Mesodermal cell (in vitro differentiated cells): ENCODE data around the gene EPS8L1.

Source experiments
- H3K27ac ChIP-seq: 2 replicates; pipeline ENCODE4 v1.7.0; 2013; ENCODE audit warnings: mild to moderate bottlenecking, low read depth, low read length, moderate library complexity; ENCODE audit not compliant: severe bottlenecking
- H3K36me3 ChIP-seq: 2 replicates; pipeline ENCODE4 v1.7.1; 2013; ENCODE audit warnings: mild to moderate bottlenecking, low read length, moderate library complexity; ENCODE audit not compliant: control insufficient read depth, insufficient read depth
- H3K4me1 ChIP-seq: one replicate; pipeline ENCODE4 v1.7.1; 2013; ENCODE audit warnings: mild to moderate bottlenecking, low read length; ENCODE audit not compliant: insufficient read depth, control insufficient read depth, poor library complexity, severe bottlenecking
- H3K4me3 ChIP-seq: 2 replicates; pipeline ENCODE4 v1.7.0; 2013; ENCODE audit warnings: low read length, control low read depth, mild to moderate bottlenecking; ENCODE audit not compliant: insufficient read depth, poor library complexity, severe bottlenecking; ENCODE audit errors: extremely low read depth
- H3K9me3 ChIP-seq: 2 replicates; pipeline ENCODE4 v1.7.1; 2013; ENCODE audit warnings: mild to moderate bottlenecking, low read length, moderate library complexity; ENCODE audit not compliant: control insufficient read depth
- WGBS, 2 experiments: methylation state at CpG; one replicate each; pipeline ENCODE4 v1.1.5; 2013; ENCODE audit warnings: missing lambda C conversion rate in 2 of 2; ENCODE audit not compliant: insufficient coverage in 2 of 2; 5-methylcytosine and 5-hydroxymethylcytosine counted together

Gene EPS8L1

DNA sequence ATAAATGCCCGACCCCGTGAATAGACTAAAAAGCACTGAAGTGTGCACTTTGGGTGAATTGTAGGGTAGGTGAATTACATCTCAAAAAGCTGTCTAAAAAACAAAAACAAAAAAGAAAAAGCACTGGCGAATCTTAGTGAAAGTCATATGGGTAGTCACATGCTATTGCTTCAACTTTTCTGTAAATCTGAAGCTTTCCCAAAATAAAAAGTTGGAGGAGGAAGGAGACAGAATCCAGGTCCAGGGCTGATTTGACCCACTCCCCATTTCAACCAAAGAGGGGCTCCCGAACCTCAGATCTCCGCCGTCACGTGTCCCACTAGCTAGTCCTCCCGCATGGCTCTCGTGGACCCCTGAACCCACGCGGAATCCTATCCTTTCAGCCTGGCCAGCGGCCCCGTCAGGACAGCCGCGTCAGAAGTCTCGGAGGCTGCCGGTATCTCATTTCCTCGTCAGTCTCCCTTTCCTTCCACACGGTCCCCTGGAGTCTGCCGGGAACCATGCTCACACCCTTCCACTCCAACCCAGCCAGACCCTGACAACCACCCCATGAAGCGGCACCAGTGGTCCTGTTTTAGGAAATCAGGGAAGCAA is 35.7 kb downstream of the EPS8L1 start:
- Histone ChIP-seq H3K27ac (no peak overlapping the region), H3K36me3 (peaks cover 51% of the 10 kb centered on the region), H3K9me3 (no peaks in the 10 kb centered on the region), H3K4me3 (no peak overlapping the region), H3K4me1 (peaks cover 35% of the 10 kb centered on the region)
- WGBS, 2 experiments = 94 to 95% methylated on average over 20 to 21 of the region's 21 CpGs

DNA sequence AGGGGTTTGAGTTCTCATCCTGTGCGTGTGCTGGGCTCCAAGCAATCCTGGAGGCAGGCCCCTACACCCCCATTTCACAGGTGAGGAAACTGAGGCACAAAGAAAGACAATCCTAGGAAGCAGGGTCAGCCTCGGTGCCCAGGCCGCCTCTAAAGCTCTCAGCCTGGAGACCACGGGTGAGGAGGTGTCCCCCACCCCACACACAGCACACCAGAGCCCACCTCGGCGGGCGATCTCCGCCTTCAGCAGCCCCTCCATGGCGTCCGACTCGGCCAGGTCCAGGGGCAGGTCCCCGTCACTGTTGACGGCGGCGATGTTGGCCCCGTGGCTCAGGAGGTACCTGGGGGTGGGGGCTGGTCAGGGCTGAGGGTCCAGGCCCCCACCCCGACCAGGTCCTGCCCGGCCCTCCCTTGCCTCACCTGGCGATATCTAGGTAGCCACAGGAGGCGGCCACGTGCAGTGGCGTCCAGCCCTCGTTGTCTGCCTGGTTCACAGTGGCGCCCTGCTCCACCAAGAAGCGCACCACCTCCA is 36.6 kb downstream of the EPS8L1 start:
- peaks cover 43% of the 10 kb centered on the region for H3K36me3 ChIP-seq
- 94 to 97% methylated on average over 18 to 23 of the region's 25 CpGs for WGBS, 2 experiments
- peak overlapping the region; percentile 96 for H3K27ac ChIP-seq

DNA sequence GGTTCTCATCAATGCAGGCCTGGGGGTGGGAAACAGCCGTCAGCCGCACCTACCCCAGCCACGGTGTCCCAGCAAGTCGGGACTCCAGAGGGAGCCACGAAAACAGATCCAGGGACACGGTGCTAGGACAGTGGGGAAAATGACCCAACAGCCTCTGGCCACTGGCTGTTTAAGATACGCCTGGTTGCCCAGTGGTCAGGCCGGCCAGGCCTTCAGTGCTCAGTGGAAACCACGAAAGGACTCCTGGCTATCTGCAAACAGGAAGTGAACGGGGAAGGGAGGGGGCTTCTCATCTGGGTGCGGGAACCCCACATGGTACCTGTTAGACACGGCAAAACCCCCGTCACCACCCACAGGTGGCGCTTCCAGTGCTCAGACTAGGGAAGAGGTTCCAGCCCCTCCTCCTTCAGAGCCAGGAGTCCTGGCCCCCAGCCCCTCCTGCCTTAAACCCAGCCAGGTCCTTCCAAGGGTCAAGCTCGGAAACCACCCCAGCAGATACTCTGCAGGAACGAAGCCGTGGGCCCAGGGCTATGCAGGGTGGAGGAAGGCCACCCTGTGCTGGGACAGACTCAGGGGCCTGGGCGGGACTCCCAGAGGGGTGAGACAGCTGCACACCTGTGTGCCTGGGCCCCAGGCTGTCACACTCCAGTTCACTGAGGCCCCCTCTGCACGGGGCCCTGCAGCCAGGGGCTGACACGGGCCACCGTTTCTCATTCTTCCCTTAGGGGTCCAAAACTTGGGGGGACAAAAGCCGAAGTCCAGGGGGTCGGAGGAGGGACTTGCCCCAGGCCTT is 37.3 kb downstream of the EPS8L1 start:
- WGBS, 2 experiments = 91 to 92% methylated on average over 19 to 21 of the region's 23 CpGs
- Histone ChIP-seq H3K27ac (peak overlapping the region; percentile 96), H3K4me3 (no peak overlapping the region), H3K36me3 (peaks cover 43% of the 10 kb centered on the region), H3K4me1 (peaks cover 35% of the 10 kb centered on the region), H3K9me3 (no peaks in the 10 kb centered on the region)

More for the DNA sequence above, 36.6 kb downstream of the EPS8L1 start:
- Histone ChIP-seq H3K4me3 (no peak overlapping the region), H3K4me1 (peaks cover 35% of the 10 kb centered on the region), H3K9me3 (no peaks in the 10 kb centered on the region)

DNA sequence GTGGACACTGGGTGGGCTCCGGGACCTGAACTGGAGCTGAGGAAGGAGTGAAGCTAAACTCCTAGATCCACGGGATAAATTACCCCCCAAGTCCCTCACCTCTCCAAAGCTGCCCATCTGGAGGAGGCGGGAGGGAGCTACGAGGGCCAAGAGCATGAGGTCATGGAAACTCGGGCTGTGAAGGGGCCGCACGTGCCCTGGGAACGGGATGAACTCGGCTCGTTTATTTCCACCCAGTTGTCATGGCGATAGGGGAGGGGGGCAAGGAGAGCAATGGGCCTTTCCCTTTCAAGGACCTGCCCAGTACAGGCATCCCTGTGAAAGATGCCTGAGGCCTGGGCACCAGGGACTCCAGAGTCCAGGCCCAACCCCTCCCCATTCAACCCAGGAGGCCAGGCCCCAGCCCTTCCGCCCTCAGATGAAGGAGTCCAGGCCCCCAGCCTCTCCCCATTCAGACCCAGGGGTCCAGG is 37.9 kb downstream of the EPS8L1 start:
- Histone ChIP-seq H3K36me3 (peaks cover 37% of the 10 kb centered on the region), H3K4me3 (no peak overlapping the region), H3K27ac (peak overlapping the region; percentile 96), H3K4me1 (peaks cover 35% of the 10 kb centered on the region), H3K9me3 (no peaks in the 10 kb centered on the region)
- 41 to 43% methylated on average over 9 of the region's 12 CpGs for WGBS, 2 experiments

DNA sequence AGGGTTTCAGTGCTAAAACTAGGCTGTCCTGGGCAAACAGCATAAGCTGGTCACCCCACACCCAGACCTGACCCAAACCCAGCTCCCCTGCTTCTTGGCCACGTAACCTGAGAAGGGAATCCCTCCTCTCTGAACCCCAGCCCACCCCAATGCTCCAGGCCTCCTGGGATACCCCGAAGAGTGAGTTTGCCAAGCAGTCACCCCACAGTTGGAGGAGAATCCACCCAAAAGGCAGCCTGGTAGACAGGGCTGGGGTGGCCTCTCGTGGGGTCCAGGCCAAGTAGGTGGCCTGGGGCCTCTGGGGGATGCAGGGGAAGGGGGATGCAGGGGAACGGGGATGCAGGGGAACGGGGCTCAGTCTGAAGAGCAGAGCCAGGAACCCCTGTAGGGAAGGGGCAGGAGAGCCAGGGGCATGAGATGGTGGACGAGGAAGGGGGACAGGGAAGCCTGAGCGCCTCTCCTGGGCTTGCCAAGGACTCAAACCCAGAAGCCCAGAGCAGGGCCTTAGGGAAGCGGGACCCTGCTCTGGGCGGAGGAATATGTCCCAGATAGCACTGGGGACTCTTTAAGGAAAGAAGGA is 39.0 kb downstream of the EPS8L1 start:
- Histone ChIP-seq H3K4me1 (peaks cover 35% of the 10 kb centered on the region), H3K27ac (peak overlapping the region; percentile 79), H3K4me3 (no peak overlapping the region), H3K36me3 (peaks cover 26% of the 10 kb centered on the region), H3K9me3 (no peaks in the 10 kb centered on the region)
- WGBS, 2 experiments = 94 to 98% methylated on average over 7 of the region's 9 CpGs

DNA sequence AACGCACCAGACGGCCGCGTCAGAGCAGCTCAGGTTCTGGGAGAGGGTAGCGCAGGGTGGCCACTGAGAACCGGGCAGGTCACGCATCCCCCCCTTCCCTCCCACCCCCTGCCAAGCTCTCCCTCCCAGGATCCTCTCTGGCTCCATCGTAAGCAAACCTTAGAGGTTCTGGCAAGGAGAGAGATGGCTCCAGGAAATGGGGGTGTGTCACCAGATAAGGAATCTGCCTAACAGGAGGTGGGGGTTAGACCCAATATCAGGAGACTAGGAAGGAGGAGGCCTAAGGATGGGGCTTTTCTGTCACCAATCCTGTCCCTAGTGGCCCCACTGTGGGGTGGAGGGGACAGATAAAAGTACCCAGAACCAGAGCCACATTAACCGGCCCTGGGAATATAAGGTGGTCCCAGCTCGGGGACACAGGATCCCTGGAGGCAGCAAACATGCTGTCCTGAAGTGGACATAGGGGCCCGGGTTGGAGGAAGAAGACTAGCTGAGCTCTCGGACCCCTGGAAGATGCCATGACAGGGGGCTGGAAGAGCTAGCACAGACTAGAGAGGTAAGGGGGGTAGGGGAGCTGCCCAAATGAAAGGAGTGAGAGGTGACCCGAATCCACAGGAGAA is 39.9 kb downstream of the EPS8L1 start:
- peaks cover 35% of the 10 kb centered on the region for H3K4me1 ChIP-seq
- H3K27ac ChIP-seq = peak overlapping the region; percentile 41
- H3K36me3 ChIP-seq = peaks cover 18% of the 10 kb centered on the region
- 79 to 86% methylated on average over 5 to 10 of the region's 13 CpGs for WGBS, 2 experiments
- H3K4me3 ChIP-seq = peak overlapping the region; percentile 82
- no peaks in the 10 kb centered on the region for H3K9me3 ChIP-seq

DNA sequence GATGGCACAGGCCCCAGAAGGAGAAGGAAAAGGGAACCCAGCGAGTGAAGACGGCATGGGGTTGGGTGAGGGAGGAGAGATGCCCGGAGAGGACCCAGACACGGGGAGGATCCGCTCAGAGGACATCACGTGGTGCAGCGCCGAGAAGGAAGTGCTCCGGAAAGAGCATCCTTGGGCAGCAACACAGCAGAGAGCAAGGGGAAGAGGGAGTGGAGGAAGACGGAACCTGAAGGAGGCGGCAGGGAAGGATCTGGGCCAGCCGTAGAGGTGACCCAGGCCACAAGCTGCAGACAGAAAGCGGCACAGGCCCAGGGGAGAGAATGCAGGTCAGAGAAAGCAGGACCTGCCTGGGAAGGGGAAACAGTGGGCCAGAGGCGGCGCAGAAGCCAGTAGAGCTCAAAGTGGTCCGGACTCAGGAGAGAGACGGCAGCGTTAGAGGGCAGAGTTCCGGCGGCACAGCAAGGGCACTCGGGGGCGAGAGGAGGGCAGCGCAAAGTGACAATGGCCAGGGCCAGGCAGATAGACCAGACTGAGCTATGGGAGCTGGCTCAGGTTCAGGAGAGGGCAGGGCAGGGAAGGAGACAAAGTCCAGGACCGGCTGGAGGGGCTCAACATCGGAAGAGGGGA is 40.7 kb downstream of the EPS8L1 start:
- Histone ChIP-seq H3K9me3 (no peaks in the 10 kb centered on the region), H3K4me1 (peaks cover 35% of the 10 kb centered on the region), H3K36me3 (peaks cover 17% of the 10 kb centered on the region), H3K27ac (peak overlapping the region; percentile 64), H3K4me3 (peak overlapping the region; percentile 82)
- WGBS, 2 experiments = 5 to 8% methylated on average over 25 of the region's 25 CpGs

DNA sequence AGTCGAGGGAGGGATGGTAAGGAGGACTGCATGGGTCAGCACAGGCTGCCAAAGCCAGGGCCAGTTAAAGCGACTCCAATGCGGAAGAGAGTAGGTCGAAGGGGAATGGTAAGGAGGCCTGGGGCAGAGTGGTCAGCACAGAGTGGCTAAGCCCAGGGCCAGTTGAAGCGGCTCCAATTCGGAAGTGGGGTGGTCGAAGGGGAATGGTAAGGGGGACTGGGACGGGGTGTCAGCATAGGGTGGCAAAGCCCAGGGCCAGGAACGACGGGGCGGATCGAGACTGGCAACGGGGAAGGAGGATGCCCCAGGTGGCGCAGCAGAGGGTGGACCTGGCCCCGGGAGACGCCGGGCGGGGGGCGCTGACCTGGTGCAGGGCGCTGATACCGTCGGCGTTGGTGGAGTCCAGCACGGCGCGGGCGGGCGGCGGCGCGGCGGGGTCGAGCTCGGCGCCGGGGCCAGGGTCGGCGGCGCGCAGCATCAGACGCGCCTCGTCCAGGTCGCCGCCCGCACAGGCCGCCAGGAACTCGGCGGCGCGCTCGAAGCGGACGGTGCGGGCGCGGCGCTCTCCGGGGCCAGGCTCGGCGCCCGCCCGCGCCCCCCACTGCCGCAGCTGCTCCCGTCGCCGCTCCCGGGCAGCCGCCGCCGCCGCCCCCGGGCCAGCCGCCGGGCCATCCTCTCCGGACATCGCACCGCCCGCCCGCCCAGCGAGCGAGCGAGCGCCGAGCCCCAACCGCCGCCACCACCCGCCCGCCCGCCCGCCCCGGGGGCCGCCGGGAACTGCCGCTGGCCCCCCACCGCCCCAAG is 41.4 kb downstream of the EPS8L1 start, which contains the start of gene PPP1R12C:
Gene PPP1R12C, minus strand, starts transcription at position 779 of the 804 bp plus-strand sequence. Its CDS starts 94 bp downstream, at position 685.
- Histone ChIP-seq H3K36me3 (peaks cover 13% of the 10 kb centered on the region), H3K27ac (peak within 1 kb of the TSS; percentile 78), H3K4me3 (peak within 1 kb of the TSS; percentile 82), H3K9me3 (no peaks in the 10 kb centered on the region), H3K4me1 (peaks cover 35% of the 10 kb centered on the region)
- 1% methylated on average over 51 to 67 of the region's 97 CpGs for whole genome bisulfite sequencing, 2 experiments

DNA sequence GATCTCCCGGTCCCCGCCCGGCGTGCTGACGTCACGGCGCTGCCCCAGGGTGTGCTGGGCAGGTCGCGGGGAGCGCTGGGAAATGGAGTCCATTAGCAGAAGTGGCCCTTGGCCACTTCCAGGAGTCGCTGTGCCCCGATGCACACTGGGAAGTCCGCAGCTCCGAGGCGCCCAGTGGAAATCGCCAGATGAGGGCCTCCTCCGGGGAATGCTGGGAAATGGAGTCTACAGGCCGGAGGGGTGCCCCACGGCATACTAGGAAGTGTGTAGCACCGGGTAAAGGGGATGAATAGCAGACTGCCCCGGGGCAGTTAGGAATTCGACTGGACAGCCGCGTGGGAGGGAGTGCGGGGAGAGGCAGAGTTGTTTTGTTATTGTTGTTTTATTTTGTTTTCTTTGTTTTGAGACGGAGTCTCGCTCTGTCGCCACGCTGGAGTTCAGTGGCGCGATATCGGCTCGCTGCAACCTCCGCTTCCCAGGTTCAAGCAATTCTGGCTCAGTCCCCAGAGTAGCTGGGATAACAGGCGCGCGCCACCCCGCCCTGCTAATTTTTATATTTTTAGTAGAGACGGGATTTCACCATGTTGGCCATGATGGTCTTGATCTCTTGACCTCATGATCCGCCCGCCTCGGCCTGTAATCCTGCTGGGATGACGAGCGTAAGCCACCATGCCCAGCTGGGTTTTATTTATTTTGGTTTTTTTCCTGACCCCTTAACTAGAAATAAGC is 42.2 kb downstream of the EPS8L1 start:
- Histone ChIP-seq H3K9me3 (no peaks in the 10 kb centered on the region), H3K4me1 (peaks cover 28% of the 10 kb centered on the region), H3K36me3 (peaks cover 5% of the 10 kb centered on the region), H3K27ac (peak overlapping the region; percentile 78), H3K4me3 (peak overlapping the region; percentile 48)
- WGBS, 2 experiments = 16 to 21% methylated on average over 39 to 42 of the region's 44 CpGs
